Measurements from ENCODE around the gene PCBP3. TPM values are rescaled to one million over a fixed set of nuclear protein-coding genes. Genes with fewer than 3 reads are reported as not detected.

The PCBP3 gene
- total RNA-seq, 1 experiment from 2014 or later = 10.9 TPM

DNA sequence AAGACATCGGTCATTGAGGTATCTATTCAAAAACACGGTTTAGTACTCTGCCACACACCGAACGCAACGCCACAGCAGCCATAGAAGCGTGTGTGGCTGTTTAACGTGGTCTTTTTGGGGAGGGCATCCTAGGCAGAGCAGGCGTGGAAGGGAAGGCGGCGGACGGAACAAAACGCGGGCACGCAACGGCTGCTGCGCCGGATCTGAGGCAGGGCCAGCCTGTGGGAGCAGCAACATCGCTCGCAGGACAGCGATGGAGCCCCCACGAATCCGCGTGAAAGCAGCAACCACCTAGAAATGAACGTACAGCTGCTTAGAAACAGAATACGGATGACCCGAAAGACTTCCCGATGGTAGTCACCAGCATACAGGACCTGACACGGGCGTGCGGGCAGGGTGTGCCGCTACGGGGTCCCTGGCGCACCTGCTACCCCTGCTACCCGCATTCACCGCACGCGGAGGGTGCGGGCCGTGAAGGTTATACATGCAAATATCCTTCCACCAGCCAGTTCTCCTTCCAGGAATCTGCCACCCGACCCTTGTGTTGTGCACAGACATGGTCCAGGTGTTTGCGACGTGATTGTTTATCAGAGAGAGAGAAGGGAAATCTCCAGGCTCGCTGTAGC lies 223.6 kb downstream of the PCBP3 start:
- no peak overlapping the region for H2BK5ac ChIP-seq (ENCODE audit: insufficient read length, low read length)
- no peak overlapping the region for H2BK120ac ChIP-seq (ENCODE audit: low read depth, low read length, poor library complexity, severe bottlenecking)
- H3T11ph ChIP-seq (ENCODE audit: low read length) = no peak overlapping the region
- TF ChIP-seq, protein P1, sequence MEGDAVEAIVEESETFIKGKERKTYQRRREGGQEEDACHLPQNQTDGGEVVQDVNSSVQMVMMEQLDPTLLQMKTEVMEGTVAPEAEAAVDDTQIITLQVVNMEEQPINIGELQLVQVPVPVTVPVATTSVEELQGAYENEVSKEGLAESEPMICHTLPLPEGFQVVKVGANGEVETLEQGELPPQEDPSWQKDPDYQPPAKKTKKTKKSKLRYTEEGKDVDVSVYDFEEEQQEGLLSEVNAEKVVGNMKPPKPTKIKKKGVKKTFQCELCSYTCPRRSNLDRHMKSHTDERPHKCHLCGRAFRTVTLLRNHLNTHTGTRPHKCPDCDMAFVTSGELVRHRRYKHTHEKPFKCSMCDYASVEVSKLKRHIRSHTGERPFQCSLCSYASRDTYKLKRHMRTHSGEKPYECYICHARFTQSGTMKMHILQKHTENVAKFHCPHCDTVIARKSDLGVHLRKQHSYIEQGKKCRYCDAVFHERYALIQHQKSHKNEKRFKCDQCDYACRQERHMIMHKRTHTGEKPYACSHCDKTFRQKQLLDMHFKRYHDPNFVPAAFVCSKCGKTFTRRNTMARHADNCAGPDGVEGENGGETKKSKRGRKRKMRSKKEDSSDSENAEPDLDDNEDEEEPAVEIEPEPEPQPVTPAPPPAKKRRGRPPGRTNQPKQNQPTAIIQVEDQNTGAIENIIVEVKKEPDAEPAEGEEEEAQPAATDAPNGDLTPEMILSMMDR (conservative IDR thresholded peaks at IDR 0.05) = no peak
- H3K27ac Mint-ChIP-seq = no peak overlapping the region
- no peak overlapping the region for H3K23ac ChIP-seq (ENCODE audit: insufficient read length, low read depth, low read length)
- no peak overlapping the region for H3K4me2 ChIP-seq (ENCODE audit: insufficient read depth, insufficient read length, low read length)
- no peaks in the 10 kb centered on the region for H3K23me2 ChIP-seq (ENCODE audit: insufficient read length, low read depth, low read length, poor library complexity, severe bottlenecking)
- H3K14ac ChIP-seq (ENCODE audit: insufficient read depth, low read length) = no peak overlapping the region
- no peak overlapping the region for H2BK12ac ChIP-seq (ENCODE audit: insufficient read length, low read depth, low read length)
- H3K4me1 Mint-ChIP-seq = no peaks in the 10 kb centered on the region
- no peaks in the 10 kb centered on the region for H3K79me2 ChIP-seq (ENCODE audit: insufficient read depth, low read length)
- H3K79me1 ChIP-seq (ENCODE audit: insufficient read depth, low read depth, low read length, poor library complexity, severe bottlenecking) = no peaks in the 10 kb centered on the region
- H3K18ac ChIP-seq (ENCODE audit: insufficient read length, low read depth, low read length) = no peak overlapping the region
- WGBS (ENCODE audit: extremely low coverage, insufficient read length, low lambda C conversion rate) = no CpG with 5 or more reads among the region's 43 CpGs
- H3K27ac ChIP-seq (ENCODE audit: insufficient read length, low read depth, low read length) = no peak overlapping the region
- H4K91ac ChIP-seq (ENCODE audit: insufficient read length, low read depth, low read length) = no peak overlapping the region
- H2AK5ac ChIP-seq (ENCODE audit: insufficient read length, low read length) = no peak overlapping the region
- H3K27me3 Mint-ChIP-seq (ENCODE audit: low read depth) = no peaks in the 10 kb centered on the region; the same call in none of the 2 replicates
- no peaks in the 10 kb centered on the region for H3K27me3 ChIP-seq (ENCODE audit: insufficient read depth, low read length)
- no peak overlapping the region for H3K4ac ChIP-seq (ENCODE audit: low read depth, low read length)
- no peaks in the 10 kb centered on the region for H3K9me3 ChIP-seq (ENCODE audit: control insufficient read depth, low read depth, low read length)
- H3K36me3 Mint-ChIP-seq (ENCODE audit: insufficient read depth in 1 of 3, low read depth in 3 of 3) = no peaks in the 10 kb centered on the region
- no peak overlapping the region for H3K4me3 Mint-ChIP-seq
- no peak overlapping the region for H3K56ac ChIP-seq (ENCODE audit: insufficient read length, low read depth, low read length)
- no peak overlapping the region for H2AFZ ChIP-seq (ENCODE audit: low read length)
- no peaks in the 10 kb centered on the region for H3K9me3 Mint-ChIP-seq
- no peaks in the 10 kb centered on the region for H3K4me1 ChIP-seq (ENCODE audit: insufficient read depth, low read length)
- H4K20me1 ChIP-seq (ENCODE audit: control insufficient read depth, insufficient read depth, insufficient read length) = no peaks in the 10 kb centered on the region
- H4K8ac ChIP-seq (replicated peaks; ENCODE audit: insufficient read length, low read depth, low read length) = no peak overlapping the region
- DNase-seq = no peak
- H2BK20ac ChIP-seq (ENCODE audit: low read depth, low read length, poor library complexity, severe bottlenecking) = no peak overlapping the region
- H4K5ac ChIP-seq (ENCODE audit: insufficient read length, low read depth, low read length) = no peak overlapping the region
- H3K9ac ChIP-seq (ENCODE audit: extremely low read depth, insufficient read length, low read length) = no peak overlapping the region
- H2BK15ac ChIP-seq (ENCODE audit: low read depth, low read length) = no peak overlapping the region
